Hepatic stellate cell (primary cell): ENCODE results near the gene SPATA31A3.
"Not testable (repeated sequence)": the region's sequence is repeated elsewhere in the genome, so short reads cannot be mapped to it uniquely, and the experiment has no call there.

ENCODE experiments used
- DNase-seq: peaks from one replicate; pipeline ENCODE4 v3.0.0; 2011; ENCODE audit warnings: low spot score

The SPATA31A3 gene

GRCh38 chr9:66992450-66992849 is at the start of gene SPATA31A3:
SPATA31A3 (minus strand) TSS chr9:66992550; CDS start chr9:66992521, 29 bp downstream.
- not testable (repeated sequence) for DNase-seq

GRCh38 chr9:66952576-66952975 is 39.8 kb downstream of the SPATA31A3 start:
- DNase-seq: not testable (repeated sequence)

- DNase-seq: not testable (repeated sequence)
These were observed 49.8 kb downstream of the SPATA31A3 start for GRCh38 chr9:66942400-66943155.

- DNase-seq: not testable (repeated sequence)
These were observed 52.2 kb downstream of the SPATA31A3 start for GRCh38 chr9:66939878-66940830.

GRCh38 chr9:66938322-66938721 is 54.0 kb downstream of the SPATA31A3 start:
- not testable (repeated sequence) for DNase-seq

GRCh38 chr9:66937662-66938061 is 54.7 kb downstream of the SPATA31A3 start:
- DNase-seq: not testable (repeated sequence)
